GM12801 (cell line): ENCODE data around the gene EXOC7.

Experiments used
- CTCF ChIP-seq: IDR thresholded peaks from one replicate; pipeline ENCODE4 v1.5.1; 2011; ENCODE audit warnings: control low read depth; ENCODE audit not compliant: insufficient read length; ENCODE audit errors: extremely low read depth

Gene EXOC7

GRCh38 chr17:76091526-76092286 lies 11.9 kb downstream of the EXOC7 start:
- TF ChIP-seq CTCF, result no peak

- no peak for TF ChIP-seq CTCF
These were observed 13.0 kb downstream of the EXOC7 start for GRCh38 chr17:76090517-76091129.

GRCh38 chr17:76089680-76090516 lies 13.7 kb downstream of the EXOC7 start:
- TF ChIP-seq CTCF, result no peak

- TF ChIP-seq CTCF, result no peak
These were observed 14.6 kb downstream of the EXOC7 start for GRCh38 chr17:76088868-76089576.

GRCh38 chr17:76088041-76088867 lies 15.3 kb downstream of the EXOC7 start:
- TF ChIP-seq CTCF, result no peak

GRCh38 chr17:76087531-76087930 lies 16.1 kb downstream of the EXOC7 start:
- TF ChIP-seq CTCF, result no peak
